ENCODE results near the gene DTYMK.
"Not testable (repeated sequence)": the region's sequence is repeated elsewhere in the genome, so short reads cannot be mapped to it uniquely, and the experiment has no call there.

Gene DTYMK

DNA sequence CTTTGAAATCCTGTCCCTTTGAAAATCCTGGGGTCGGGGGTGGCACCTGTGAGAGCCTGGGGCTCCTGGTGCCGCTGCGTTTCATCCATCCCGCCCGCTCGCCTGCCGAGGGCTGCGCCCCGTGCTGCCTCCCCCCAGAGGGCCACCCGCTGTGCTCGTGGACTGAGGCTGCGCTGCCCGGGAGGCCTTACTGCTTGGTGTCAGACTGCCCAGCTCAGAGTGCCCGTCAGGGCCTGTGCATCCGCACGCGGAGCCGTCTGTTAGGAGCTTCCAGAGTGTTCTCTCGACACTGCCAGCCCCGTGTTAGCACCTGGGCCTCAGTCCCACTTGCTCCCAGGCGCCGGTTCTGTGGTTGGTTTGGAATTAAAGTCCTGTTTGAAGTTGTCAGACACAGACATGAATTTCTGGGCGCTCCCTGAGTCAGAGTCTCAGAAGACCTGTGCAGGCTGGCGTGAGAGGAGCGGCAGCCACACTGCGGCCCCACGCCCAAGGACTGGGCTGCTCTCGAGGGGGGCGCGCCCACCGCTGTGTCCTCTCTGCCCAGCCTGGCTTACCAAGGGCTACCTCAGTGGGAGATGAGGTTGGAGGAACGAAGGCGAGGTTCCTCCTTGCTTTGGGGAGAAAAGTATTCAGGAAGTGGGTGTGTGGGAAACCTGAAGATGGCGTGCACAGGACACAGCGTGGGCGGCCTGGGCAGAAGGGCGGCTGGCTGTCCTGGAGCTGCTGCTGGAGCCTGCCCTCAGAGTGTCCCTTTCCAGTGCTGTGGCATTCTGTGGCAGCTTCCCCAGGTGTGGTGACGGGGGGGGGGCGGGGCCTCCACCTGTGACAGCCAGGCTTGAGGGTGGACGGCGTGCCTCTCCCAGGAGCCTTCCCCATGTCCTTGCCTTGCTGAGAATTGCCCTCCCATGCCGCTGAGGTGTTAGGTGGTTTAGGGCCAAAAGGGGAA lies 14.1 kb downstream of the DTYMK start:
- no peak for DNase-seq (ENCODE audit: low spot score)

DNA sequence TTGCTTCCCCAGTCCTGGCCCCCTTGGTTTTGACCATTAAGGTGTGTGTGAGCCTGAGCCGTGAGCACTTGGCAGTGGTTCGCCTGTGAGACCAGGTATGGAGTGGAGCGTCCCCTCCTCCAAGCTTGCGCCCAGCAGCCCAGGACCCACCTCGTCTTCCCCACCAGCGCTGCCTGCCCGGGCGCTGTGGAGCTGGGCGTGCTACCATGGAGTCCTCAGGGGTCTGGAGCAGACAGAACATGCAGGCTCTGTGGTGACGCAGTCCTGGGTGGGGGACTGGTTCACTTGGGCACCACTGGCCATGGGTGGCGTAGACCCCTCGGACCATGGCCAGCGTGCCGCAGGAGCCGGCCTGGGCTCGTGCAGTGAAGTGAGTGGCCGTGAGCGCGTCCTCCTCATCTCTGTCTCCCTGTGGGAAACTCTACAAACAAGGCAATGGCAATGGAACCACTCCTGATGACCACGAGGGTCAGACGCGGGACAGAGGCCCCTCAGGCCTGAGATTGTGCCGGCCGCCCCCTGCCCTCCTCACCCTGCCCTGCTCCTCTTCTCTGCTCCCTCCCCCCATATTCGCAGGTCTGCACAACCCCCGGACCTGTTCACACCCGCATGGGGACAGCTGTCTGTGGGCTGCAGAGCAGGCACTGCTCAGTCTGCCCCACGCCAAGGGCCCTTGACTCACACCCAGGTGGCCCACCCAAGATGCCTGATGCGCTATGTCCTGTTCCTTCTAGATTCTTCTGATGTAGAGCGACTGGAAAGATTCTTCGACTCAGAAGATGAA lies 15.0 kb downstream of the DTYMK start:
- no peak for DNase-seq (ENCODE audit: low spot score)

DNA sequence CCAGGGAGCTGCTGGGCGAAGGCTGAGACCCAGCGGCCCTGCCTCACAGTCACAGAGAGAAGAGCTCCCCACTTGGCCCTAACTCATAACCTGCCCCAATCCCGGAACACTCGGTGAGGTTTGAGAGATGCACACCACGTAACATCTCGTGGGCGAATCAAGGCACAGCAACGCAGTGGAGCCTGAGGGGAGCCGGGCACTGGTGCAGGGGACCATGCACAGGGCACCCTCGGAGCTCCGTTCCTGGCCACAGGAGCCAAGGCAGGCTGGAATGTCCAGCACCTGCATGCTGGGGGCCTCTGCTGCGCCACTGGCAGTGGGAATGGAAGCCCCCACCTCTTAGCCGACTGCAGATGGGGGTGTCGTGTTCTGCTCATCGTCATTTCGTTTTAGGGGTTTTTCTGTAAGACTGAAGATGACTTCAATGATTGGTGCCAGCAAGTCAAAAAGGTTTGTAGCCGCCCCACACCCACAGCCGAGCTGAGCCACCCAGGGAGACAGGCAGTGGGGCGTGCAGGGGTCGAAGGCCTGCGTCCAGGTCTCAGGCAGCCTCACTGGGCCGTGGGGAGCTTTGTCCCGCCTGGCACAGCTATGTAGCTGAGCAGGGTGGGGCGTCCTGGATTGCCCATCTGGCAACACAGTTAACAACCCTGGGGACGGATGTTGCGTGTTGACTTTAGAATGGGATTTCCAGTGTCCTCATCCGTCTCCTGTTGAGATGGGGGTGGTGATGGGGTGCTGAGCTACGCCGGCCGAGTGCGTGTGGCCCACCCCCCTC lies 16.1 kb downstream of the DTYMK start:
- DNase-seq (ENCODE audit: low spot score), result no peak

DNA sequence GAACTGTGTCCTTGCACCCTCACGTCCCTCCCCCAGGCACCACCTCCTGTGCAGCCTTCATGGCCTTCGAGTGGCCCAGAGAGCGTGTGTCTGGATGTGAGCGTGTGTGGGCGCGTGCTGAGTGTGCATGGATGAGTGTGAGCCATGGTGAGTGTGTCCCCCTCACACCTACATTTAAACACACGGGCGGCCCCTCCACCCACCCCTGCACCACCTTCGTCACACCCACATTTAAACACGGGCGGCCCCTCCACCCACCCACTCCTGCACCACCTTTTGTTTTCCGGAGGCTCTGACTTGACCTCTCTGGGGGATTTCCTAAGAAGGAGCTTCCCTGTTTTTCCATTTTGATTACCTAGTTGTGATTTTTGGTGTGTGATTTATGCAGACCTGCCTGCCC lies 17.8 kb downstream of the DTYMK start:
- no peak for DNase-seq (ENCODE audit: low spot score)

DNA sequence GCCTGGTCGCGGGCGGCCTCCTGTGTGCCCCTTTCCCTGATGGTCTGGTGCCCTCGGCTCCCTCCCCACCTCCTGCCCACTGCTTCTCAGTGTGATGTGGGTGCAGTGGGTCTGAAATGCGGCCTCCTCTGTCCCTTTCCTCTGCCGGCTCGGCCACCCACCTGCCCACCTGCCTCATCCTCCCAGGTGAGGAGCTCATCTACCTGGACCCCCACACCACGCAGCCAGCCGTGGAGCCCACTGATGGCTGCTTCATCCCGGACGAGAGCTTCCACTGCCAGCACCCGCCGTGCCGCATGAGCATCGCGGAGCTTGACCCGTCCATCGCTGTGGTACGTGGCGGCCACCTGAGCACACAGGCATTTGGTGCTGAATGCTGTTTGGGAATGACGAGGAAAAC lies 18.3 kb downstream of the DTYMK start:
- no peak for DNase-seq (ENCODE audit: low spot score)

DNA sequence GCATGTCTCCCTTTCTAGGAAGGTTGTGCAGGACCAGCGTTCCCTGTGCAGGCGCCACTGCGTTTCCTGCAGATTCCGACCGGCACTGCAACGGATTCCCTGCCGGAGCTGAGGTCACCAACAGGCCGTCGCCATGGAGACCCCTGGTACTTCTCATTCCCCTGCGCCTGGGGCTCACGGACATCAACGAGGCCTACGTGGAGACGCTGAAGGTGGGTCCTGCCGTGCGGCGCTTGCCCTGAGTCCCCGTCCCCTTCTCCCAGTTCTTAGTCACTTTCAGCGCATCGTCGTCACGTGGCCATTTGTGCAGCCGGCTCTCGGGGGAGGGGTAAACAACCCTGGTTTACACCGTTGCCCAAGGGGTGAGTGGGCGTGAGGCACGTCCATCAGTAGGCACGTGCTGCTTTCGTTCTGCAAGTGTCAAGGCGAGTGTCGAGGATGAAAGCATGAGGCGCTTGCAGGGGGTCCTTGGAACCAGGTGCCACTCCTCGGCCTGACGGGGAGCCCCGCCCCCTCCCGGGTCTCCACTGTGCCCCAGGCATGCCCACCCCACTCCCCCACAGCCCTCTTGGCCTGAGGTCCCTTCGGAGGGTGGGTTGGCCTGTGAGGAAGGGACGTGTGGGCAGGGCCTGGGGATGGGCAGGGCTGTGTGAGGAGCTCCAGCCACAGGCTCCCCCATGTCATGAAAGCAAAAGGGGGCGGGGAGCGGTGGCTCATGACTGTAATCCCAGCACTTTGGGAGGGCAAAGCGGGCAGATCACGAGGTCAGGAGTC lies 19.8 kb downstream of the DTYMK start:
- no peak for DNase-seq (ENCODE audit: low spot score)

DNA sequence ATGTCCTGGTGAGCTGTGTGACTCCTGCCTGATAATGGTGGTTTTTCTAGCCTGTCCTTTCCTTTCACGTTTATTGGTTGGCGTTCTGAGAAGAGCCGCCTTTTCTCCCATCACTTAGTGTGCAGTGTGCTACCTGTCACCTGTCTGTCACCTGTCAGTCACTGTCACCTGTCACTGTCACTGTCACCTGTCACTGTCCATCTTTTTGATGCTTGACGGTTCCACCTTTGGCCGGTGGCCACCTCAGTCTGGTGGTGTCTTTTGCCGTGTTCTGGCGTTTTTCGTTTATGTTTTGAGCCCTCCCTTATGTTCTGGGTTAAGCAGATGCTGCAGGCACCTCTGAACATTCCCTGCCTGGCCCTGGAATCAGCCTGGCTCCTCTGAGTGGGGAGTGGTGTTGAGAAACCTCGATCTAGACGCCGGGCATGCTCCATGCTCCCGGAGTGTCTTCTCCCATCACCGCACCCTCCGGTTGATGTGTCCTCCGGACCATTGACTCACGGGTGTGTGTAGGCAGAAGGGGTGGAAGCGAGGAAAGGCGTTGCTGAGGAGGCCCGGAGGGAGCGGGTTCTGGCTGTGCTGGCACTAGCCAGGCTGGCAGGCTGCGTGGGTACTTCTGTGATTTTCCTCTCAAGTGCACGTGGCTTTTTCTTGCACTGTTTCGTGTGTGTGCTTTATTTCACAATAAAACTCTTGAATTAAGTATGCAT lies 20.7 kb downstream of the DTYMK start:
- DNase-seq (ENCODE audit: low spot score), result no peak

DNA sequence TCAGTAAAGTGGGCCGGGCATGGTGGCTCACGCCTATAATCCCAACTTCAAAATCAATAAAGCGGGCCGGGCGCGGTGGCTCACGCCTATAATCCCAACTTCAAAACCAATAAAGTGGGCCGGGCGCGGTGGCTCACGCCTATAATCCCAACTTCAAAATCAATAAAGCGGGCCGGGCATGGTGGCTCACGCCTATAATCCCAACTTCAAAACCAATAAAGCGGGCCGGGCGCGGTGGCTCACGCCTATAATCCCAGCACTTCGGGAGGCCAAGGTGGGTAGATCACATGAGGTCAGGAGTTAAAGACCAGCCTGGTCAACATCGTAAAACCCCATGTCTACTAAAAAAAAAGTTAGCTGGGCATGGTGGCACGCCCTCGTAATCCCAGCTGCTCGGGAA lies 23.9 kb downstream of the DTYMK start:
- DNase-seq (ENCODE audit: low spot score), result not testable (repeated sequence)

DNA sequence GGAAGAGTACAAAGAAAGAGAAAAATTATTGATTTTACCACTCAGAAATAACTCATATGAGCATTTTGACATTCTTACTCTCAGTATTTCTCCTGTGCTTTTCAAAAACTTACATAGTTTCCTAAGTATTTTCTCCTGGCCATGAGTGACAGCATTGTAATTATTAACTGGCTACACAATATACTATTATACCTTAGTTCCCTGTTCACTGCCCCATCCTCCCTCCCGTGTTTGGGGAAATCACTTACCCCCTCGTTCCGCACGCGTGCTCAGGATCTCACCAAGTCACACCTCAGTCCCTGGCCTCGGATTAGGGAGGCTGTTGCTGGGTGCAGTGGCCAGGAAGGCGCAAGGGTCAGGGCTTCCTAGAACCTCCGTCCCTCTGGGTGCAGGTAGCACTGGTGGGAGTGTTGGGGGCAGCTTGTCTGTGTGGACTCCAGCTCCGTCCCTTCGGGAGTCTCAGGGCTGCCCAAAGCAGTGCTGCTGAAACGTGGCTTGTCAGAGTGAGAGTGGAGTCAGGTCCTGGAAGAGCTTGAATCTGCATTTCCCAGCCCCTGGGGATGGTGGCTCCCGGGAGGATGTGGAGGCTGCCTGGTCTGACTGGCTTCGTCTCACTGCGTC lies 25.9 kb downstream of the DTYMK start:
- no peak for DNase-seq (ENCODE audit: low spot score)

DNA sequence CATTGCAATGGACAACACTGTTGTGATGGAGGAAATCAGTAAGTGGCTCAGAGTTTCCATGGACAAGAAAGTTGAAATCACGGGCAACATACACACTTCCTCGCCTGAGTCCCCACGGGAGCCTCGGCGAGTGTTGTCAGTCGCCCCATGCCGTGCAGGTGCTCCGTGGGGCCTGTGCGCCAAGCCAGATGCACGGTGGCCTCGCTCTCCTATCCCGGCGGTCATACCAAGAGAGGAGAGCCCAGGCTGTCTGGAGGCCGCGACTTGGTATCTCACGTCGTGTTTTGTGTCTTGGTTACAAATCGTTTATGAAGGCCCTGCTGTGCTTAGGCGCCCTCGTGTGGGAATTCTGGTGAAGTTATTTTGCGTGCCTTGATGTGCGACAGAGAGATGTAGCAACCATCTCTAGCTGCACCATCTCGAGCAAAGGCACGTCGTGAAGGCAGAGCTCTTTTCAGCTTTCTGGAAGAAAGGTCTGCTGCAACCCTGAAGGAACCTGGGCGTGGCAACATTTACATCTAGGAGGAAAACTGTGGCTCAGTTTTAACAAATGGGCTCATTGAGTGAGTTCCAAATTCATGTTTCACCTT lies 27.4 kb downstream of the DTYMK start:
- peak; percentile 79 for DNase-seq (ENCODE audit: low spot score)

DNA sequence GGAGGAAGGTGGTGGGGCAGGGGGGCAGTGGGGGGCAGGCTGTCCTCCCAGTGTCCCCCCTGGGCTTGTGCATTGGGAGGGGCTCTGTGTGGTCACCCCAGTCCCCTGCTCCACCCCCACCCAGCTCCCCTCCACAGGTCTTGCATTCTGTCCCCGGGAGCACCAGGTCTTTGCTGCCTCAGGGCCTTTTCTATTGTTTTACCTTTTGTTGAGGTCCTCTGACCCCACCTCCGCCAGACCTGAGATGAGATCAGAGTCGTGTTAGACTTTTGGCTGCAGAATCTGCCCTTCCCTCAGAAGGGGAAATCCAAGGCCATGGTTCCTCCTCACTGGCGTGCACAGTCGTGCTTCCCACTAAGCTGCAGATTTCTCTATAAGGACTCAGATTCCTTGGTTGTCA lies 28.3 kb downstream of the DTYMK start:
- no peak for DNase-seq (ENCODE audit: low spot score)

DNA sequence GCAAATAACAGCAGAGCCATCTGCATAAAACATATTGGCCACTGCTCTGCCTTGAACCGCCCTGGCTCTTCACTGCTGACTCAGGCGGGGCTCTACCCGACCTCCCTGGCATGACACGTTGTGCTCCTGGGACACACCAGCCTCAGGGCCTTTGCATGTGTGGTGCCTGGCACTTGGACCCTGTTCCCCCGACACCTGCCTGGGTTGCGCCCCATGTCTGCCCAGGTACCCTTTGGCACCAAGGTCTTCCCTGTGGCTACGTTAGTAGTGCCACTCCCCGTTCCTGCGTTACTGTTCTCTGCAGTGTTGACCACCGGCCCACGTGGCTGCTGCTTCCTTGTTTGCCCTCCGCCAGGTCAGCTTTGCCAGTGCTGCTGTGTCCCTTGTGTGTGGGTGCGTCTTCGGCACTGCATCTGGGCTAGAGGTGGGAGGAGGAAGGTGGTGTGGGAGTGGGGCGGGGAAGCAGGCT lies 28.8 kb downstream of the DTYMK start:
- DNase-seq (ENCODE audit: low spot score), result no peak

DNA sequence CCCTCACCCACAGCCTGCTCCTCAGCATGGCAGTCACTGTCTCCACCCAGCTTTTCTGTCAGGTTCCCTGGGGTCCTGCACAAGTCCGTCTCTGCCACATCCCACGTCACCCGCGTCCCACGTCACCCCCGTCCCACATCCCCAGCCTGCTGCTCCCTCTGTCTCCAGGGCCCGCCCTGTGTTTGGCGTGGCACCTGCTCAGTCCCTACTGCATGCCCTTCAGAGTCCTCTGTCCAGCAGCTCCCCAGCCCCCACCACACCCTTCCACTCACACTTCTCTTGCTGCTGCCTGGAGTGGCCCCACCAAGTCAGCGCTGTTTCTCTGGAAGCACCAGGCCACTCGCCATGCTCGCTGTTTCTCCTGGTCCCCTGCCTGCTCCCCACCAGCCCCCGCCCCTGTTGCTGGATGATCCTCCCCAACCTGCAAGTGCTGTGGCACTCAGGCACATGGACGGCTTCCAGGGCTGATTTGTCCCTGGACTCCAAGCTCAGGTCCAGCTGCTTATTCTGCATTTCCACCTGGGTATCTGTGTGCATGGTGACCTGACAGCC lies 30.3 kb downstream of the DTYMK start:
- DNase-seq (ENCODE audit: low spot score), result no peak

DNA sequence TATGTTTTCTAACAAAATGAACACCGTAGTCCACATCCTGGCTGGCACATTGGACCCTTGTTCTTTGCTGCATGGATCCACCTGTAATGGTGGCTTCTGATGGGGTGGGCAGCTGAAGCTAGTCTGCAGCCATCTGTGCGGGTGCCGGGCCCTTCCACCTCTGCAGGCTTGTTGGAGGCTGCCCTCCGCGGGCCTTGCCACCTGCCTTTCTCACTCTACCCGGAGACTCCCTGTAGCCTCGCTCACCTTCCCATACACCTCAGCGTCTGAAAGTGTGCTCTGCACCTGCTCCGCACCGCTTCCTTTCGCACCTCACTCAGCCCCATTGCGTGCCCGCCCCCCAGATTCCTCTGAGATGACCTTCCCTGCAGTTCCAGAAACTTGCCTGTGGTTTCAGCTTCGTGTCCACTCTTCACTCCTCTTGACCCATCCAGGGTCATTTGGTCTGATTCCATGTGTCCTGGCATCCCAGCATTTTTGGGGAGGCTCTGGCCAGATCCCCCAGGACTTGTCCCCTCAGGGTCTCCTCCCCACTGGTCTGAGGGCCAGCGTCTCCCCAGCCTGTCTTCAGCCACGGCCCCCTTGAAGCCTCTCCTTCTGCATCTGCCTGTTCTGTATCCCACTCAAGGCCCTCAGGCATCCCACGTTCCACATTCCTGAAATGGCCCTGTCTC lies 31.0 kb downstream of the DTYMK start:
- DNase-seq (ENCODE audit: low spot score), result no peak

DNA sequence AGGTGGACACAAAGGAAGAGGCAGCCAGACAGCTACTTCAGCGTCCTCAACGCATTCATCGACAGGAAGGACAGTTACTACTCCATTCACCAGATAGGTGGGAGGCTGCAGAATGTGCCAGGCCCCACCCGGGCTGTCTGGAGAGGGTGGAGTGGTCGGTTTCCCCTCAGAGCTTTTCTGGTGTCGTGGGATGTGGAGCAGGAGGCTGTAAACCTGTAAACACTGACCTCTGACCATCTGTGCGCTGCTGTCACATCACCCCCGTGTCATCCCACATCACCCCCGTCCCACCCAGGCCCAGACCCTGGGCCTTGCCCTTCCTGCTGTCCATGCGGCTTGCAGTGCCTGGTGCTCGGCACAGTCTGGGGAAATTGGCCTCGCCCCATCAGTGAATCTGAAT lies 32.1 kb downstream of the DTYMK start:
- DNase-seq (ENCODE audit: low spot score), result no peak

DNA sequence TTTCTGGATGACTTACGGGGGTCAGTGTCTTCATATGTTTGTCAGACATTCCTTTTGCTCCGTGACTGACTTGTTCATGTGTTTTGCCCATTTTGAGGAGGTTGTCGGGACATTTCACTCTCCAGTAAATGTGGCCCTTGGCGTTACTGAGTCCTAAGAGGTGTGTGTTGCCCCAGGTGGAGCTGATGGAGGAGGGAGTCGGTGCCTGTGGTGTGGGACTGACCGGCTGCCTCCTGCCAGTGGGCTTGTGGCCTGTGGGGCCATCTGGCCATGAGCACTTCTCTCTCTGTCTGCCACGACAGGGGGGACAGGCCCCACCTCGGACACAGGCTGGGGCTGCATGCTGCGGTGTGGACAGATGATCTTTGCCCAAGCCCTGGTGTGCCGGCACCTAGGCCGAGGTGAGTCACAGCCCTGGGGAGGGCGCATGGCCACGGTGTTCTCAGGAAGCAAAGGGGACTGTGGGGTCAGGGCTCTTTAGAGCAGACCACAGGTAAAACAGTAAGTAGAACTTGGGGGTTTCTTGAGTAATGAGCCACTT lies 33.3 kb downstream of the DTYMK start:
- no peak for DNase-seq (ENCODE audit: low spot score)

DNA sequence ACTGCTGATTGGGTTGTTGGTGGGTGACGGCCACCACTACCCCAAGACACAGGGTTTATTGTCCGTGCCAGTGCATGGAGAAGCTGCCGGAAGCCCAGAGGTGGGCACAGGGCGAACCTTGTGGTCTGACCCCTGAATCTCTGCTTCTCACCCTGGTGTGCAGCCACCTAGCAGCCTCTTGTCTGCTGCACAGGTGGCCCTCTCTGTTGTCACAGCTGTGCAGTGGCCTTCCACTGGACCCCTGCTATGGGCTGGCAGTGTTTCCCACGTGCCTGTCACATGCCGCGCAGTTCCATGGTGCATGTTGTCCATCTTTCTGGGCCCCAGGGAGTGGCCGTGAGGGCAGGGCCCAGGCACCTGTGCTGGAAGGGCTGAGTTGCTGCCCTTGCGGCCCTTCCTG lies 33.9 kb downstream of the DTYMK start:
- no peak for DNase-seq (ENCODE audit: low spot score)

DNA sequence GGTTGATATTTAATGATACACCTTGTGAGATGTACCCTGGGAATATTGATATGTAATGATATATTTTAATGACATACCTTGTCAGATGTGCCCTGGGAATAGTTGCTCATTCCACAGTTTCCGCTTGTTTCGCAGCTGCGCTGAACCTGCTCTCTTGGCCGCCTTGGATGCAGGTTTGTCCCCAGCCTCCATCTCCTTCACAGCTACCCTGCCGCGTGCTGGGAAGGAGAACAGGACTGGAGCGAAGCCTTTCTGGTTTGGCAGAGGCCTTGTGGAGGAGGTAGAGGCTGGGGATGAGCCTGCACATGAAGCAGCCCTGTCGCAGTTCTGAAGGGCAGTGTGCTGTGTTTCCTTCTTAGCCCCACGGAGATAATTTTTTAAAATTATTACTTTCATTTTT lies 34.5 kb downstream of the DTYMK start:
- DNase-seq (ENCODE audit: low spot score), result no peak

DNA sequence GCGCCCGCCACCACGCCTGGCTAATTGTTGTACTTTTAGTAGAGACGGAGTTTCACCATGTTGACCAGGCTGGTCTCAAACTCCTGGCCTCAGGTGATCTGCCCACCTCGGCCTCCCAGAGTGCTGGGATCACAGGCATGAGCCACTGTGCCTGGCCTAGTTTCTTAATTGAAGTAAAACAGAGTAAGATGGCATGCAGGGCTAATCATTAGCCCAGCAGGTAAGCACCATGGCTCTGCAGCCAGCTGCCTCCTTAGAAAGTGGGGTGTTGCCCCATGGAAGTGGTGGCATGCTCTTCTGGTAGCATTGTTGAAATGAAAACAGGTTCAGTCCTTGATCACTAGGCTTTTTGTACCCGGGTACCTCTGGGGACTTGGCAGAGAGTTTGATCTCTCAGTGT lies 36.7 kb downstream of the DTYMK start:
- DNase-seq (ENCODE audit: low spot score), result no peak

Data from AG20443 (cell line).